CD14-positive monocyte (primary cell): ENCODE data around the gene TBCCD1. TPM values are rescaled to one million over a fixed set of nuclear protein-coding genes. Genes with fewer than 3 reads are reported as not detected.

Source experiments
- DNase-seq, 3 donors: peaks; one replicate each; pipeline ENCODE4 v3.0.0-alpha.2; 2011 to 2022
- H2AFZ ChIP-seq: 2 replicates; pipeline ENCODE4 v1.6.0; 2012; ENCODE audit warnings: mild to moderate bottlenecking, low read depth, low read length, inconsistent platforms; ENCODE audit not compliant: insufficient read depth, poor library complexity, severe bottlenecking
- H3K27ac ChIP-seq, 2 donors: 1 replicate in 1 of 2; 2 replicates in 1 of 2; pipeline ENCODE4 v1.5.1; 2012 to 2013; ENCODE audit warnings: low read length in 2 of 2, control low read depth in 1 of 2, inconsistent platforms in 1 of 2, low read depth in 1 of 2, mild to moderate bottlenecking in 1 of 2
- H3K27me3 ChIP-seq, 2 donors: one replicate each; pipeline versions ENCODE4 v1.6.0 to v1.6.1; 2011 to 2013; ENCODE audit warnings: low read length in 2 of 2; ENCODE audit not compliant: control insufficient read depth in 2 of 2, insufficient read depth in 2 of 2
- H3K36me3 ChIP-seq, 2 donors: replicated peaks in 1 of 2; 1 replicate in 1 of 2; 2 replicates in 1 of 2; pipeline versions ENCODE4 v1.5.1 to v1.6.1; 2012 to 2013; ENCODE audit warnings: low read length in 2 of 2, control low read depth in 1 of 2, inconsistent platforms in 1 of 2, mild to moderate bottlenecking in 1 of 2; ENCODE audit not compliant: insufficient read depth in 2 of 2, control insufficient read depth in 1 of 2
- H3K4me1 ChIP-seq, 2 donors: 1 replicate in 1 of 2; 2 replicates in 1 of 2; pipeline versions ENCODE4 v1.5.1 to v1.6.1; 2012 to 2013; ENCODE audit warnings: low read length in 2 of 2, control low read depth in 1 of 2, inconsistent platforms in 1 of 2, mild to moderate bottlenecking in 1 of 2, moderate library complexity in 1 of 2; ENCODE audit not compliant: insufficient read depth in 2 of 2, control insufficient read depth in 1 of 2
- H3K4me2 ChIP-seq: replicated peaks from 2 replicates; pipeline ENCODE3; 2012; ENCODE audit warnings: low read length, moderate library complexity, mild to moderate bottlenecking; ENCODE audit not compliant: poor library complexity, severe bottlenecking; ENCODE audit errors: extremely low read depth
- H3K4me3 ChIP-seq, 3 experiments: fragments of 200-600 bp in 1 of 3; sonication (generic) in 1 of 3; replicated peaks in 1 of 3; 1 replicate in 2 of 3; 2 replicates in 1 of 3; pipeline ENCODE4 v1.5.1; 2011 to 2013; ENCODE audit warnings: low read length in 3 of 3, mild to moderate bottlenecking in 3 of 3, control low read depth in 2 of 3, low read depth in 2 of 3, inconsistent platforms in 1 of 3, moderate library complexity in 1 of 3
- H3K79me2 ChIP-seq: 2 replicates; pipeline ENCODE4 v1.6.0; 2012; ENCODE audit warnings: mild to moderate bottlenecking, control low read depth, inconsistent platforms, low read length, moderate library complexity; ENCODE audit not compliant: insufficient read depth
- H3K9ac ChIP-seq: 2 replicates; pipeline ENCODE4 v1.6.0; 2017; ENCODE audit warnings: low read length, mild to moderate bottlenecking; ENCODE audit not compliant: insufficient read depth, poor library complexity, severe bottlenecking
- H3K9me3 ChIP-seq, 2 donors: replicated peaks in 1 of 2; 1 replicate in 1 of 2; 2 replicates in 1 of 2; pipeline versions ENCODE4 v1.5.1 to v1.6.1; 2012 to 2013; ENCODE audit warnings: low read length in 2 of 2, control low read depth in 1 of 2; ENCODE audit not compliant: control insufficient read depth in 1 of 2, insufficient read depth in 1 of 2
- H4K20me1 ChIP-seq: 2 replicates; pipeline ENCODE4 v1.6.0; 2012; ENCODE audit warnings: mild to moderate bottlenecking, low read length, control low read depth, moderate library complexity; ENCODE audit not compliant: insufficient read depth
- H3K27ac Mint-ChIP-seq, 7 donors: one replicate each; pipeline ENCODE4 v1.8.0; 2020; ENCODE audit warnings: mild to moderate bottlenecking in 7 of 7, mixed read lengths in 7 of 7, moderate library complexity in 6 of 7, inconsistent platforms in 2 of 7
- H3K27me3 Mint-ChIP-seq, 3 donors: one replicate each; pipeline ENCODE4 v1.8.0; 2021 to 2022; ENCODE audit warnings: low read depth in 3 of 3, mild to moderate bottlenecking in 3 of 3, mixed read lengths in 3 of 3, moderate library complexity in 3 of 3, inconsistent platforms in 1 of 3
- H3K36me3 Mint-ChIP-seq, 2 donors: one replicate each; pipeline ENCODE4 v1.8.0; 2020; ENCODE audit warnings: mixed read lengths in 2 of 2, inconsistent platforms in 1 of 2, mild to moderate bottlenecking in 1 of 2
- H3K4me1 Mint-ChIP-seq: one replicate; pipeline ENCODE4 v1.8.0; 2020; ENCODE audit warnings: mild to moderate bottlenecking, mixed read lengths
- H3K4me3 Mint-ChIP-seq, 2 donors: one replicate each; pipeline ENCODE4 v1.8.0; 2020; ENCODE audit warnings: mild to moderate bottlenecking in 2 of 2, mixed read lengths in 2 of 2, moderate library complexity in 1 of 2
- H3K9me3 Mint-ChIP-seq, 7 donors: one replicate each; pipeline ENCODE4 v1.8.0; 2020 to 2022; ENCODE audit warnings: mixed read lengths in 7 of 7, mild to moderate bottlenecking in 6 of 7, moderate library complexity in 6 of 7, inconsistent platforms in 2 of 7
- CTCF ChIP-seq: fragments of 200-600 bp; IDR thresholded peaks from one replicate; pipeline ENCODE4 v1.8.0; 2022; ENCODE audit warnings: antibody characterized with exemption, mild to moderate bottlenecking
- WGBS: methylation state at CpG from one replicate; pipeline ENCODE4 v1.1.5; 2013; ENCODE audit warnings: missing lambda C conversion rate; ENCODE audit not compliant: insufficient coverage; 5-methylcytosine and 5-hydroxymethylcytosine counted together
- intact Hi-C, 2 donors: fragments of 100-400 bp; cut with micrococcal nuclease; formaldehyde crosslinking; loops; one replicate each; pipeline versions ENCODE4 v1.15.0 to v1.15.1; 2023
- polyA plus RNA-seq, 3 donors: library from polyadenylated mRNA; depleted of rRNA in 1 of 3; unstranded in 2 of 3; stranded (reverse) in 1 of 3; fragments of 300-500 nt in 2 of 3; fragments of >200 nt in 1 of 3; fragmentation: Illumina TruSeq in 2 of 3; gene quantifications; 1 replicate in 2 of 3; 2 replicates in 1 of 3; pipeline ENCODE4 v1.2.3, GENCODE V29; 2012 to 2021

The TBCCD1 gene
- polyA plus RNA-seq, 3 donors = 9.2 to 9.6 (median 9.6) TPM

- no CpG with 5 or more reads among the region's 4 CpGs for WGBS
- Histone ChIP-seq H3K27ac (no peak overlapping the region), H4K20me1 (no peaks in the 10 kb centered on the region), H2AFZ (no peak overlapping the region), H3K9ac (no peak overlapping the region), H3K4me1 (peaks cover 4 to 18% of the 10 kb centered on the region in 2 donors), H3K36me3 (no peaks in the 10 kb centered on the region), H3K27me3 (no peaks in the 10 kb centered on the region), H3K4me2 (no peak overlapping the region), H3K4me3 (no peak overlapping the region), H3K79me2 (no peaks in the 10 kb centered on the region), H3K9me3 (peaks cover 11 to 13% of the 10 kb centered on the region in 2 donors)
- no peak overlapping the region for H3K27ac Mint-ChIP-seq
- peaks cover 0 to 1% (median 0%) of the 10 kb centered on the region in 3 donors for H3K27me3 Mint-ChIP-seq
- peaks cover 26% of the 10 kb centered on the region for H3K4me1 Mint-ChIP-seq
- no peak overlapping the region for H3K4me3 Mint-ChIP-seq
- no peak for TF ChIP-seq CTCF
- peaks cover 10 to 16% (median 13%) of the 10 kb centered on the region in 7 donors for H3K9me3 Mint-ChIP-seq
- intact Hi-C loops = no loop called here
- no peak for DNase-seq
- peaks cover 0 to 6% of the 10 kb centered on the region in 2 donors for H3K36me3 Mint-ChIP-seq
Measured at GRCh38 chr3:186517218-186517617, 49.9 kb downstream of the TBCCD1 start.

- Histone ChIP-seq H3K27me3 (no peaks in the 10 kb centered on the region), H3K27ac (no peak overlapping the region), H3K9me3 (peaks cover 11 to 13% of the 10 kb centered on the region in 2 donors), H3K9ac (no peak overlapping the region), H3K4me3 (no peak overlapping the region), H3K4me1 (peaks cover 4 to 18% of the 10 kb centered on the region in 2 donors), H2AFZ (no peak overlapping the region), H3K79me2 (no peaks in the 10 kb centered on the region), H4K20me1 (no peaks in the 10 kb centered on the region), H3K36me3 (no peaks in the 10 kb centered on the region), H3K4me2 (no peak overlapping the region)
- H3K4me3 Mint-ChIP-seq = no peak overlapping the region
- H3K27ac Mint-ChIP-seq = no peak overlapping the region
- intact Hi-C loops = no loop called here
- H3K9me3 Mint-ChIP-seq = peaks cover 10 to 15% (median 13%) of the 10 kb centered on the region in 7 donors
- H3K27me3 Mint-ChIP-seq = peaks cover 0 to 1% (median 0%) of the 10 kb centered on the region in 3 donors
- 100% methylated on average over 1 of the region's 2 CpGs for WGBS
- DNase-seq = no peak
- H3K36me3 Mint-ChIP-seq = peaks cover 0 to 6% of the 10 kb centered on the region in 2 donors
- H3K4me1 Mint-ChIP-seq = peaks cover 26% of the 10 kb centered on the region
- no peak for TF ChIP-seq CTCF
Measured at GRCh38 chr3:186516646-186517045, 50.5 kb downstream of the TBCCD1 start.
